Activated CD8-positive, alpha-beta memory T cell treated with anti-CD3 and anti-CD28 coated beads for 24 hours (primary cell): ENCODE results near the gene PRRT1.

ENCODE experiments used
- DNase-seq: peaks from one replicate; pipeline ENCODE4 v3.0.0-alpha.2; 2020

Gene PRRT1

DNA sequence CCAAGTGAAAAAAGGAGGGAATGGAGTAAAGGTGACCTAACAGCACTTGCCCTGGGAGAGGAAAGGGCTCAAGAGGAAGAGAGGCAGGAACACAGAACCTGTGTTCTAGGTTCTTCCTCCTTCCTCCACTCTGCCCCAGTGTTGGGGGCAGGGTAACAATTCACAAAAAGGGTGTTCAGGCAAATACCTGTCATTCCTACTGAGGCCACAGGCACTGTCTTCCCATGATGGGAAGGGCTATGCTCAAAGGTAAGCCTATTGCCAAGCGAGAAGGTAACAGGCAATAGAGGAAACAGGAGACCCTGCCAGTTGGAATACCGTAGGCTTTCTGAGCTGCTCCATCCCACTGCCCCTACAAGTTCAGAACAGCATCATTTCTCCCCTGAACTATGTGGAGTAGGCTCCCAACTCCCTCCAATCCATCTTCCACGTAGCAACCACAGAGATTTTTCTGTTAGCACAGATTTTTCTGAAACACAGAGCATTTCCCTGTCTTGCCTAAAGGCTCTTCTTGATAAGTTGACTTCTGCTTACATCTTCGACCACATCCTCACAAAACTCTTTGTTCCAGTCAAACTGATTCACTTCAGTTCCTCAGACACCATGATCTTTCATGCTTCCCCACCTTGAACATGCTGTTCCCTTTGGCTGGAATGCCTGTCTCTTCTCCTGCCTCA is 21.4 kb upstream of the PRRT1 start:
- DNase-seq: no peak

- no peak for DNase-seq
Measured at GRCh38 chr6:32171234-32171633, 19.5 kb upstream of the PRRT1 start.

DNA sequence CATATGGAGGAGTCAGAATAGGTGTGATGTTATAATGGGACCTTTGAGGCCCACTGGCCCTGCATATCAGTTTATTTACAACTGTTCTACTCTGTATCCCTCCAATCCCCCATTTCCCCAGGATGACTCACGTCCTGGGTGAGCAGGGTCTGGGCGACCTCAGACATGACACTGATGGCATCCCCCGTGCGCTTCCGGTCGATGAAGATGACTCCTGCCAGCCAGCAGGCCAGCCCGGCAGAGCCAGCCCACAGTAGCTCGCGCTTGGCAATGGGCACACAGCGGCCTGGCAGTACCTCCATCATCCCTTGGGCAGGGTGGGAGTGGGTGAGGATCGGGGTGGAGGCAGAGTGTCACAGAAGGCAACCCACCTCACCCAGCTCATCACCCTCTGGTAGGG is 18.6 kb upstream of the PRRT1 start:
- DNase-seq: no peak

- DNase-seq: no peak
Measured at GRCh38 chr6:32168807-32169591, 17.3 kb upstream of the PRRT1 start.

DNA sequence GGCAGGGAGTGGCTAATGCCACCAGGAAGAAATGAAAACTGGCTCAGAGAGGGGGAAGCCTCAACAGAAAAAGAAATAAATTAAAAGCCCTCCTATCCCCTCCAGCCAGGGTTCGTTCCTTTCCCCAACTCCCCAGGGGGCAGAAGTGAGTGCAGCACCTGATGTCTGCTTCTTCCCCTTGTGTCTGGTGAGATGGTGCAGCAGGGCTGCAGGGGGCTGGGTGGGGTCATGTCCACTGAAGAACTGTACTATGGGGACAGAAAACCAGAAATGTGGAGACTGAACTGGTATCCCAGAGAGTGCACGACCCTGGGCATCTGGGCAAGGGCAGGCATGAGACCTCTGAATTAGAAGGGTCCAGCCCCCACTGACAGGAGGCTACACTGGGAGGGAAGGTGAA is 16.6 kb upstream of the PRRT1 start:
- DNase-seq: no peak

GRCh38 chr6:32167761-32168262 is 16.1 kb upstream of the PRRT1 start:
- no peak for DNase-seq

- no peak for DNase-seq
Measured at GRCh38 chr6:32167154-32167760, 15.5 kb upstream of the PRRT1 start.

DNA sequence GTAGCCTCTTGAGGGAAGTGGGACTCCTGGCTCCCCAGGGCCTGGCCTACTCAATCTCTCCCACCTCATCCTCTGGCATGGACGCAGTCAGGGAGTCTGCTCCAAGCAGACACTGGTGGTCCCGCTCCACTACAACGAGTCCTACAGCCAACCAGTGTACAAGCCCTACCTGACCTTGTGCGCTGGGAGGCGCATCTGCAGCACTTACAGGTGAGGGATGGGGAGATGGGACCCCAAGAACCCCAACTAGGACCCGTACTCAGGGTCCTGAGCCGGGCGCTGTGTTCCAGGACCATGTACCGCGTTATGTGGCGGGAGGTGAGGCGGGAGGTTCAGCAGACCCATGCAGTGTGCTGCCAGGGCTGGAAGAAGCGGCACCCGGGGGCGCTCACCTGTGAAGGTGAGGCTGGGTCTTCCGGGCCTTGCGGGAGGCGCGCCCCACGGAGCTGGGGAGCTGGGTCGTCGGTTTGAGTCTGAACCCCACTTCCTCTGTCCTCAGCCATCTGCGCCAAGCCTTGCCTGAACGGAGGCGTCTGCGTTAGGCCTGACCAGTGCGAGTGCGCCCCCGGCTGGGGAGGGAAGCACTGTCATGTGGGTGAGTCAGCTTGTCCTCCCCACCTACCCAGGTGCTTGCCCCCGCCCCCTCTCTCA is 14.8 kb upstream of the PRRT1 start:
- no peak for DNase-seq

DNA sequence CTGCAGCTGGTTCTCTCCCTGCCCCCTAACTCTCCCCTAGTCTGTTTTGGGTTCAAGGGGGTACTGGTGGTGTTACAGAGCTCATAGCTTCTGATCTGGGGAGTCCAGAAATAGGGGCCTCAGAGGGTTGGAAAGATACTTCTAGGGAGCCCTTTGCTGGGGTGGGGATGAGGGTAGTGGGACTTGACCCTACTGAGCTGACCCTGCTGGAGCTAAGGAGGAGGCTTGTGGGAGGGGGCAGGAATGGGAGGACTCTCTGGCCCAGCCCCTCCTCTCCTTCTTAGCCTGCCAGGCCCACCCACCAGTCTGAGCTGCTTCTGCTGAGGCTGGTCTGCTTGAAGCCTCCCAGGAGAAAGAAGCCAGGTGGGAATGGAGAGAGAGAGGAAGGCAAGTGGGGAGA is 12.6 kb upstream of the PRRT1 start, which contains the start of gene EGFL8:
TSS of gene EGFL8 (plus strand) at position 301 of the 400 bp plus-strand sequence. CDS start 1,571 bp downstream, outside the sequence.
- no peak for DNase-seq

- no peak for DNase-seq
Measured at GRCh38 chr6:32163559-32164258, 12.0 kb upstream of the PRRT1 start.

DNA sequence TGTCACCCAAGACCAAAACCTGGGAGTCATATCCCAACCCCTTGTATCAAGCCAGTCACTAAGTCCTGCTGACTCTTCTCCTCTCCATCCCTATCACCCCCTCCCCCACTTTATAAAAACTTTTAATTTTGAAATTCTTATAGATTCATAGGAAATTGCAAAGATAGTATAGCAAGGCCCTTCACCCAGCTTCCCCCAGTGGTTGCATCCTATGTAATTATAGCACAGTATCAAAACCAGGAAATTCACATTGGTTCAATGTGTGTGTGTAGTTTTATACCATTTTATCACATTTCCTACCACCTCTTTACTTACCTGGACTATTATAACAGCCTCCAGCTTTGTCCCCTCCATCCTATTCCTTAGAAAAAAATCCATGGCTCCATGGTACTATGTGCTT is 6.3 kb upstream of the PRRT1 start:
- no peak for DNase-seq

- no peak for DNase-seq
Measured at GRCh38 chr6:32156891-32157290, 5.2 kb upstream of the PRRT1 start.

GRCh38 chr6:32154514-32155161 is 2.9 kb upstream of the PRRT1 start:
- peak; percentile 83 for DNase-seq

DNA sequence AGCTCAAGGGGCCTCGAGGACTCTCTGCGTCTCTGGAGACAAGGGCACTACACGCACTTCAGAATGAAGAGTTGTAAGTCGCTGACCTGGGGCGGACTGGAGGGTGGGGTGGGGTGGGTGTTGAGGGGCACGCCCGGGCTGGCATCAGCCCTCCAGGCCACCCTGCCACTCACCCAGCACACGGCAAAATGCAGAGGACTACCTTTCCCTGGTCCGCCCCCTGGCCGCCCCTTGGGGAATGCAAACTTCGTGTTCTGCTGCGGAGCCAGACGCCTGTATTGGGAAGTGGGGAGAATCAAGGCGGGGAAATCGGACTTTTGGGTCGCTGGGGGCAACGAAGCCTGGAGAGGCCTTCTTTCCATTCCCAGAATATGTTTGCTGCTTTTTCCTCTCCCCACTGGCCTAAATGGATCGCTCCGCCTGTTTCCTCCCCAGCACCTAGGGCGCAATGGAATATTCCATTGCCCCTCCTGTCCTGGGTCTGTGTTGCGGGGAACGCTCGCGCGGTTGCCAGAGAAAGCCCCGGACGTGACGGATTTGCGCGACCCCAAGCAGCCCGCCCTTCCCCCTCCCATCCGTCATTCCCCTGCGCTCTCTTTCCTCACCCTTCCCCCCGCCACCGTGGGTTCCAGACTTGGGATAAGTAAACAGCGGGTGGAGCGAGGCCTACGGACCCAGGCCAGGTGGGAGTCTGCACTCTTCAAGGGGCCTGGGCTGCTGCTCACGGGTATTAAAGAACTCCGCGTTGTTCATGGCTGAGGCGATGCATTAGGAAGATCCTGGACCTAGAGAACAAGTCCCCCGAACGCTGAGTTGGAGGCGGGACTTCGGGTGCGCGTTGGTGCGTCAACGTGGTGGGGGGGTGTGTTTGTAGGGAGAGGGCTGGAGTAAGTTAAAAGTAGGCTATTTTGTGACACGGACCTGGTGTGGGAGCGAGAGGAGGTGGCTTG is 2.1 kb upstream of the PRRT1 start, which contains the start of gene PPT2:
TSS of gene PPT2 (plus strand) at position 578 of the 950 bp plus-strand sequence. CDS start 454 bp downstream, outside the sequence.
- DNase-seq: peak; percentile 93

DNA sequence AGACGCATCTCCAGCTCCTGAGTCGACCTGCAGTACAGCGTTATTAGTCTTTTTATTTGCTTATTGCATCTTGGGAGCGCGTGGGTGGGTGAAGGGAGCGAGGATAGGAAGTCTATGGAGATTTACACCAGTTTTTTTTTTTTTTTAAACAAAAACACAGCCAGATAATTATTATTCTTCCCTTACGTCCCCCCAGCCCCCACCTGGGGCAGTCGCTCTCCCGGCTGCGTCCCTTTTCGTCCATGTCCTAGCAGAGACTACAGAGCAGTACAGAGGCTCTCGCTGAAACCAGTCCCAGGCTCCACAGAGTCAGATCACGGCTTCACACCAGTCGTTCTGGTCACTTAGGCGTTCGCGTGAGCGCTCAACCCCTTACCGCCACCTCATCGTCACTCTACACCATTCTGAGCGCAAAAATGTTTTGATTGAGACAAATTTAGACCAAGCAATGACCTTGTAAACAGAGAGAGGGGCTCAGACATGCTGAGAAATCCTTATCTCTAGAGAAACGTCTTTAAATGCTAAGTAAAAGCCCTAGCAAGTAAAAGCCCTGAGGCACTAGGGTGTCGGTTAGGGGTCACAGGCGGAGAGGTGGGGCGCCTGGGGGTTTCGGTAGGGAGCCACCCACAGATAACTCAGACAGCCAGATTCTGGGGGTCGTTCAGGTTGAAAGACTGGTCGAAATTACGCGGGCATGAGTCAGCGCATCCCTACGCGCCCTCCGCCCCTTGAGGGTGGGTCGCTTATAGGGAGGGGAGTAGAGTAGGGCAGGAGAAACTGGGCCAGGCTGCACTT is 1.2 kb upstream of the PRRT1 start:
- DNase-seq: no peak

DNA sequence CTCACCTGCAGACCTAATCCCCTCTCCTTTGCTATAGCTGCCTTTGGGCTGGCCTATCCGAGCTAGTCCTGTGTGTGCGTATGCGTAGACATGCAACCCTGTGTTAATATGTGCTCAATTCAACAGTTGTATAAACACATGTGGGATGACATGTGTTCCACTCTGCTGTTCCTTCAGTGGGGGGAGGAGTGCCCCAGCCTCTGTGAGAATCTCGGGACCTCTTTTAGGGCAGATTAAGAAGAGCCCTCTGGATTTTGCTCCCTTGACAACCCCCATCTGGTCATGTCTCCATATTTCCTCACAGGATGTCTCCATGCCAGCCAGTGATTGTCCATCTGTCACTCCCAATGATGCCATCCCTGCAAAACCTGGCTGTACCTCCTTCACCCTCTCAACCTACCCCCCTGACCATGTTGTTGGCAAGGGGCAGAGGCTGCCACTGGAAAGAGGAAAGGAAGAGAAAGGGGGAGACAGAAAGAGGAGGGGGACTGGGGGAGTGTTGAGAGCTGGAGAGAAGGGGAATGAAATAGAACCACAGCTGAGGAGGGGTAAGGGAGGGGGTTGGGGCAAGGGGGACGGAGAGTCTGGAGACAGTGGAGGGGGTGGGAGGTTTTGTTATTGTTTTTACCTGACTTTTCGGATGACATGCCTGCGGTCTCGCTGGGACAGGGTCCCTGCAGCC is 417 bp downstream of the PRRT1 start:
- DNase-seq: no peak

GRCh38 chr6:32149932-32150870 is 1.5 kb downstream of the PRRT1 start:
- DNase-seq: no peak
